HepG2 (cell line): Measurements from ENCODE around the gene ZNF490. TPM values are rescaled to one million over a fixed set of nuclear protein-coding genes. Genes with fewer than 3 reads are reported as not detected.
A peak's percentile ranks its signal among the peaks of the same experiment; 100 is the strongest.

Source experiments
- CCAR2 ChIP-seq: fragments of 200-400 bp; formaldehyde crosslinking; optimal IDR thresholded peaks from 2 replicates; pipeline ENCODE3; 2018; ENCODE audit warnings: low read depth, mild to moderate bottlenecking, low read length, moderate library complexity
- ERF ChIP-seq: IDR thresholded peaks from 2 replicates; pipeline ENCODE4 v1.6.1; 2018; ENCODE audit warnings: missing biosample characterization, missing genetic modification reagents
- MAFK ChIP-seq, 2 experiments: IDR thresholded peaks in 1 of 2; conservative IDR thresholded peaks in 1 of 2; 2 replicates each; pipeline ENCODE4 v1.6.1; 2011; ENCODE audit warnings: improper control_type of control experiment in 2 of 2, low read length in 2 of 2
- NFATC3 ChIP-seq: sonication (generic); formaldehyde crosslinking; IDR thresholded peaks from 2 replicates; pipeline ENCODE4 v1.5.1; 2020; ENCODE audit warnings: mild to moderate bottlenecking, missing genetic modification reagents
- RFX3 ChIP-seq: IDR thresholded peaks from 2 replicates; pipeline ENCODE4 v1.6.1; 2016; ENCODE audit warnings: missing biosample characterization, missing genetic modification reagents
- SRSF9 ChIP-seq: fragments of 200-400 bp; formaldehyde crosslinking; IDR thresholded peaks from 2 replicates; pipeline ENCODE4 v1.6.1; 2018; ENCODE audit warnings: borderline replicate concordance, mild to moderate bottlenecking, low read depth, low read length; ENCODE audit not compliant: insufficient read depth, poor library complexity, severe bottlenecking
- ZKSCAN1 ChIP-seq: fragments of 150-350 bp; IDR thresholded peaks from 2 replicates; pipeline ENCODE4 v1.6.1; 2014; ENCODE audit warnings: low read length
- ZNF160 ChIP-seq: sonication (generic); formaldehyde crosslinking; IDR thresholded peaks from 2 replicates; pipeline ENCODE4 v1.8.0; 2022; ENCODE audit warnings: mild to moderate bottlenecking, inconsistent platforms, missing genetic modification reagents
- ZNF547 ChIP-seq: sonication (generic); formaldehyde crosslinking; IDR thresholded peaks from 2 replicates; pipeline ENCODE4 v1.5.1; 2020; ENCODE audit warnings: mild to moderate bottlenecking, missing genetic modification reagents
- ZNF562 ChIP-seq: sonication (generic); formaldehyde crosslinking; IDR thresholded peaks from 2 replicates; pipeline ENCODE4 v1.8.0; 2022; ENCODE audit warnings: missing genetic modification reagents, borderline replicate concordance
- ZNF709 ChIP-seq: sonication (generic); formaldehyde crosslinking; IDR thresholded peaks from 2 replicates; pipeline ENCODE4 v1.5.0; 2020; ENCODE audit warnings: mild to moderate bottlenecking, missing genetic modification reagents
- polyA plus RNA-seq, 8 experiments: library from polyadenylated mRNA; depleted of rRNA in 3 of 8; stranded (reverse) in 7 of 8; unstranded in 1 of 8; fragments of >200 nt; fragmentation: Illumina TruSeq in 4 of 8; extraction: Trizol in 4 of 8; gene quantifications; 2 replicates each; pipeline versions ENCODE4 v1.2.1 to v1.2.3, GENCODE V29; 2011 to 2016; ENCODE audit warnings: low read depth in 4 of 8, missing spikeins in 1 of 8, mixed read lengths in 1 of 8; ENCODE audit not compliant: insufficient read depth in 1 of 8
- total RNA-seq, 5 experiments: library from RNA; depleted of rRNA; stranded (reverse); fragments of >200 nt; fragmentation: Illumina TruSeq; extraction: Trizol; gene quantifications; 2 replicates each; pipeline ENCODE4 v1.2.3, GENCODE V29; 2016; ENCODE audit warnings: low read depth in 1 of 5
- TF ChIP-seq, protein P1 (sequence below): sonication (generic); formaldehyde crosslinking; IDR thresholded peaks from 2 replicates; pipeline ENCODE4 v1.4.0; 2020; ENCODE audit warnings: missing genetic modification reagents
- TF ChIP-seq, protein P2 (sequence below): sonication (generic); formaldehyde crosslinking; IDR thresholded peaks from 2 replicates; pipeline ENCODE4 v1.8.0; 2022; ENCODE audit warnings: missing genetic modification reagents, mild to moderate bottlenecking, borderline replicate concordance
- TF ChIP-seq, protein P3 (sequence below): sonication (generic); formaldehyde crosslinking; IDR thresholded peaks from 2 replicates; pipeline ENCODE4 v1.5.0; 2020; ENCODE audit warnings: mild to moderate bottlenecking, missing genetic modification reagents

ZNF490 gene
- total and polyA plus RNA-seq, 2 of the 13 experiments (the other 11 are each of a cell fraction or from before 2014, with no cell fraction given) = 1.3 to 2.9 TPM

- TF ChIP-seq, protein P1, sequence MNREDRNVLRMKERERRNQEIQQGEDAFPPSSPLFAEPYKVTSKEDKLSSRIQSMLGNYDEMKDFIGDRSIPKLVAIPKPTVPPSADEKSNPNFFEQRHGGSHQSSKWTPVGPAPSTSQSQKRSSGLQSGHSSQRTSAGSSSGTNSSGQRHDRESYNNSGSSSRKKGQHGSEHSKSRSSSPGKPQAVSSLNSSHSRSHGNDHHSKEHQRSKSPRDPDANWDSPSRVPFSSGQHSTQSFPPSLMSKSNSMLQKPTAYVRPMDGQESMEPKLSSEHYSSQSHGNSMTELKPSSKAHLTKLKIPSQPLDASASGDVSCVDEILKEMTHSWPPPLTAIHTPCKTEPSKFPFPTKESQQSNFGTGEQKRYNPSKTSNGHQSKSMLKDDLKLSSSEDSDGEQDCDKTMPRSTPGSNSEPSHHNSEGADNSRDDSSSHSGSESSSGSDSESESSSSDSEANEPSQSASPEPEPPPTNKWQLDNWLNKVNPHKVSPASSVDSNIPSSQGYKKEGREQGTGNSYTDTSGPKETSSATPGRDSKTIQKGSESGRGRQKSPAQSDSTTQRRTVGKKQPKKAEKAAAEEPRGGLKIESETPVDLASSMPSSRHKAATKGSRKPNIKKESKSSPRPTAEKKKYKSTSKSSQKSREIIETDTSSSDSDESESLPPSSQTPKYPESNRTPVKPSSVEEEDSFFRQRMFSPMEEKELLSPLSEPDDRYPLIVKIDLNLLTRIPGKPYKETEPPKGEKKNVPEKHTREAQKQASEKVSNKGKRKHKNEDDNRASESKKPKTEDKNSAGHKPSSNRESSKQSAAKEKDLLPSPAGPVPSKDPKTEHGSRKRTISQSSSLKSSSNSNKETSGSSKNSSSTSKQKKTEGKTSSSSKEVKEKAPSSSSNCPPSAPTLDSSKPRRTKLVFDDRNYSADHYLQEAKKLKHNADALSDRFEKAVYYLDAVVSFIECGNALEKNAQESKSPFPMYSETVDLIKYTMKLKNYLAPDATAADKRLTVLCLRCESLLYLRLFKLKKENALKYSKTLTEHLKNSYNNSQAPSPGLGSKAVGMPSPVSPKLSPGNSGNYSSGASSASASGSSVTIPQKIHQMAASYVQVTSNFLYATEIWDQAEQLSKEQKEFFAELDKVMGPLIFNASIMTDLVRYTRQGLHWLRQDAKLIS (CRISPR knock-in tag) = no peak
- TF ChIP-seq, protein P2, sequence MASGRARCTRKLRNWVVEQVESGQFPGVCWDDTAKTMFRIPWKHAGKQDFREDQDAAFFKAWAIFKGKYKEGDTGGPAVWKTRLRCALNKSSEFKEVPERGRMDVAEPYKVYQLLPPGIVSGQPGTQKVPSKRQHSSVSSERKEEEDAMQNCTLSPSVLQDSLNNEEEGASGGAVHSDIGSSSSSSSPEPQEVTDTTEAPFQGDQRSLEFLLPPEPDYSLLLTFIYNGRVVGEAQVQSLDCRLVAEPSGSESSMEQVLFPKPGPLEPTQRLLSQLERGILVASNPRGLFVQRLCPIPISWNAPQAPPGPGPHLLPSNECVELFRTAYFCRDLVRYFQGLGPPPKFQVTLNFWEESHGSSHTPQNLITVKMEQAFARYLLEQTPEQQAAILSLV (CRISPR knock-in tag) = peak; percentile 84
- TF ChIP-seq RFX3 (CRISPR knock-in tag) (no peak), ERF (CRISPR knock-in tag) (peak; percentile 53), CCAR2 (no peak), NFATC3 (CRISPR knock-in tag) (no peak), ZNF562 (no peak), ZNF160 (CRISPR knock-in tag) (peak; percentile 32; the same call in 1 of the 2 replicates), SRSF9 (no peak), ZNF709 (CRISPR knock-in tag) (0 out of 2 replicates have a peak, but pooled peaks have one; percentile 29), ZKSCAN1 (peak; percentile 45; the same call in 1 of the 2 replicates), ZNF547 (CRISPR knock-in tag) (peak; percentile 61; the same call in 1 of the 2 replicates), MAFK (conservative IDR thresholded peaks at IDR 0.05 in 1 of 2, IDR thresholded peaks at IDR 0.05 in 1 of 2; ENCODE audit: low read length in 2 of 2) (no peak; a peak in 2 of 4 replicates)
- TF ChIP-seq, protein P3, sequence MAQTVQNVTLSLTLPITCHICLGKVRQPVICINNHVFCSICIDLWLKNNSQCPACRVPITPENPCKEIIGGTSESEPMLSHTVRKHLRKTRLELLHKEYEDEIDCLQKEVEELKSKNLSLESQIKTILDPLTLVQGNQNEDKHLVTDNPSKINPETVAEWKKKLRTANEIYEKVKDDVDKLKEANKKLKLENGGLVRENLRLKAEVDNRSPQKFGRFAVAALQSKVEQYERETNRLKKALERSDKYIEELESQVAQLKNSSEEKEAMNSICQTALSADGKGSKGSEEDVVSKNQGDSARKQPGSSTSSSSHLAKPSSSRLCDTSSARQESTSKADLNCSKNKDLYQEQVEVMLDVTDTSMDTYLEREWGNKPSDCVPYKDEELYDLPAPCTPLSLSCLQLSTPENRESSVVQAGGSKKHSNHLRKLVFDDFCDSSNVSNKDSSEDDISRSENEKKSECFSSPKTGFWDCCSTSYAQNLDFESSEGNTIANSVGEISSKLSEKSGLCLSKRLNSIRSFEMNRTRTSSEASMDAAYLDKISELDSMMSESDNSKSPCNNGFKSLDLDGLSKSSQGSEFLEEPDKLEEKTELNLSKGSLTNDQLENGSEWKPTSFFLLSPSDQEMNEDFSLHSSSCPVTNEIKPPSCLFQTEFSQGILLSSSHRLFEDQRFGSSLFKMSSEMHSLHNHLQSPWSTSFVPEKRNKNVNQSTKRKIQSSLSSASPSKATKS (CRISPR knock-in tag) = no peak
Measured at GRCh38 chr19:12610540-12611360, at the start of gene ZNF490, which contains the start of gene ZNF791 (continued).
